ENCODE results near the gene SRRM3.
"Not testable (repeated sequence)": the region's sequence is repeated elsewhere in the genome, so short reads cannot be mapped to it uniquely, and the experiment has no call there.

SRRM3 gene

DNA sequence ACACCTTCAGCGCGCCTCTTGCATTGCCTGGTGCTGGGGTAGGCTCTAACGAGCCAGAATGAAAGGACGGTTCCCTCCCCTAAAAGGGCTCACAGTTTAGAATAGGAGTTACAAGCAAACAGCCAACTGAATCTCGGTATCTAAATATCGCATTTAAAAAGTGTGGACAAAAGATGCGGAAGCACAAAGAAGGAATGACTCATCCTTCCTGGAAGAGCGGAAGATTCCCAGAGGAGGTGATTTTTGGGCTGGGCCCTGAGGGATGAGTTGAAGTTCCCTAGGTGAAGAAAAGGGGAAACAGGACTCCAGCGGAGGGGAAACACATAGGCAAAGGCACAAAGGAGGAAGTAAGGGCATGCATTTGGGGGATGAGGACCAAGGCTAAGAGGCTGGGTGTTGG is 29.9 kb downstream of the SRRM3 start:
- DNase-seq: peak; percentile 69

DNA sequence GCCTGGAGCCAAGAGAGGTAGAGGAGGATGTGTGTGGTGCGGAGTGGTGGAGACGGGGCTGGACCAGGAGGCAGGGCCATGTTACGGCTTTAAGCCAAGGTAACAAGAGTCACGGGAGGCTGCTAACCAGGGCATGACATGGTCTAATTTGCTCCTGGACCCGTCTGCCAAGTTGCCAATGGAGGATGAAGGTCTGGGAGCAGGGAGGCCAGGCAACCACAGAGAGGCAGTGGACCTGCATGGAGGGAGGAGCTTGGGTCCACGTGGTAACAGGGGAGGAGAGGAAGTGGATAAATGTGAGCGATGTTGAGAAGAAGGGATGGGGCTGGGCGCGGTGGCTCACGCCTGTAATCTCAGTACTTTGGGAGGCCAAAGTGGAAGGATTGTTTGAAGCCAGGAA is 31.0 kb downstream of the SRRM3 start:
- peak; percentile 23 for DNase-seq

DNA sequence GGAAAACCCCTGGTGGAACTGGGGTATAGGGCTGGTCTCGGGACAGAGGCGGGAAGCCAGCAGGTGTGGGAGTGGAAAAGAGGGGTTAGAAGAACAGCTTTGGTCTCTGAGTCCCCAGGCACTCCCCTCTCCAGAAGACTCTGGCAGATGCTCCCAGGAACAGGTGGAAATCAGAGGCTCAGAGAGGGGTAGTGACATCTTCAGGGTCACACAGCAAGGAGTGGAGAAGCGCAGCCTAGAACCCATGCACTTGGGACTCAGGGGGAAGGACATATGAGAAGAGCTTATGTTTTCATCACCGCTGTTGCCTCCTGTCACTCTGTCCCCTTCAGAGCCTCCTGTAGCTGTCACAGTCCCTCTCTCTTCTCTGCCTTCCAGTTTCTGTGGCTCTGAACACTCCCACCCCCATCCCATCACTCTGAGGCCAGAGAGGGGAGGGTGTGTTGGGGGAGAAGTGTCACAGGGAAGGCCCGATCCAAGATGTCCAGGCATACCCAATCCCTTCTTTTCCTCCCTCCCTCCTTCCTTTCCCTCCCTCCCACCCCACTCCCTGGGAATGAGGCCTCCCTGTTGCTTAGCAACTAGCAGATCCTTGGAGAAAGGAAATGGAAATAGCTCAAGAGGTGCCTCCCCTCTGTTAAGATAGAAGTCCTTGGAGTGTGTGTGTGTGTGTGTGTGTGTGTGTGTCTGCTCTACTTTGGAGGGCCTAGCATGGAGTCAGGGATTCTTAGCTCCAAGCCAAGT is 32.0 kb downstream of the SRRM3 start:
- DNase-seq: peak; percentile 86

DNA sequence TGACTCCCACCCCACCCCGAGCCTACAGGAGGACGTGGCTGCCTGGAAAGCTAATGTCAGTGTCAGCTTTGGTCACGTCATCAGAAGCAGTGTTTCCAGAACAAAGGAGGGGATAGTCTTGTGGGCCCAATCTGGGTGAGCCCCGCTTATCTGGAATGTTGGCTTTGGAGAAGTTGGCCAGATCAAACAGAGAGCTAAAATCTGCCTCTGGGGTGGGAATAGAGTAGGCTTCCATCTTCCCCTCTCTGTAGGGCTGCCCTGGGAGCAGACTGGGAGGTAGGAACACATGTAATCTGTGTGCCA is 32.5 kb downstream of the SRRM3 start:
- no peak for DNase-seq

DNA sequence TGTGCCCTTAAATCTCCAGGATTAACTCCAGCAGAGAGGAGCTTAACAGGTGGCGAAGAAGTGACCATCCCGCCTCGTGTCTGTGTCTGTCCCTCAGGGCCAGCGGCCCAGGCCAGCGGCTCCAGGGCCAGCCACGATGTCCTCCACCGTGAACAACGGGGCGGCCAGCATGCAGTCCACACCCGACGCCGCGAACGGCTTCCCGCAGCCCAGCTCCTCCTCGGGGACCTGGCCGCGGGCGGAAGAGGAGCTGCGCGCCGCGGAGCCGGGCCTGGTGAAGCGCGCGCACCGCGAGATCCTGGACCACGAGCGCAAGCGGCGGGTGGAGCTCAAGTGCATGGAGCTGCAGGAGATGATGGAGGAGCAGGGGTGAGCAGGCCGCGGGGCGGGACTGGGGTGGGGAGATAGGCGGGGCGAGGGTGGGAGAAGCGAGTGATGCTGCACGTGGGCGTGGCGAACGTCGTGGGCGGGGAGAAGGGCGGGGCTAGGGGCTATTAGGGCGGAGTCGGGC is 33.3 kb downstream of the SRRM3 start:
- DNase-seq: peak; percentile 98

DNA sequence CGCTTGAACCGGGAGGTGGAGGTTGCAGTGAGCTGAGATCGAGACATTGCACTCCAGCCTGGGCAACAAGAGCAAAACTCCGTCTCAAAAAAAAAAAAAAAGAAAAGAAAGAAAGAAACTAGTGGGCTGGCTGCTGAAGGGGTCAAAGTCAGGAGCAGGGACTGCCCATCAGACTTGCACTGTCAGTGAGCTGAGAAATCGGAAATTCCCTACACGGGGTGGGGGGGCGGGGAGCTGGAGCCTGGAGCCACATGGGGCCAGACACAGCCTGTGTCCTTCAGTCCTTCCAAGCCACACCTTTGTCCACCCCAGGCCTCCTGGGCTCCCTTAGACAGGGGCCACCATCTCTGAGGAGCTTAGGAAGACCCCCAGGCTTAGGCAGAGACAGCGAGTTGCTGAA is 34.5 kb downstream of the SRRM3 start:
- no peak for DNase-seq

DNA sequence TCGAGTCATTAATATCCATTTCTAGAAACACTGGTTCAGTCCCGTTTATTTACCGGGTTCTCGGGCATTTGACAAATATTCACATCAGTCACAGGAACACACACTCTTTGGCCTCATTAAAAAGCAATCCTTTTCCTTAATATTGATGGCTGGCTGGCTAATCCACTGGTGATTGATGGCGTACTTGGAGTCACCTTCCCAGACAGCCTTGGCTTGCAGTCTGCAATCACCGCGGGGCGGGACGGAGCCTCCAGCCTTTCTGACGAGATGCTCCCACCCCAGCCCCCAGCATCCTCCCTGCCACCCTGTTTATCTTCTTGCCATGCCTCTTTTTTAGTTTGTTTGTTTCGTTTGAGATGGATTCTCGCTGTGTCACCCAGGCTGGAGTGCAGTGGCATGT is 36.6 kb downstream of the SRRM3 start:
- no peak for DNase-seq

DNA sequence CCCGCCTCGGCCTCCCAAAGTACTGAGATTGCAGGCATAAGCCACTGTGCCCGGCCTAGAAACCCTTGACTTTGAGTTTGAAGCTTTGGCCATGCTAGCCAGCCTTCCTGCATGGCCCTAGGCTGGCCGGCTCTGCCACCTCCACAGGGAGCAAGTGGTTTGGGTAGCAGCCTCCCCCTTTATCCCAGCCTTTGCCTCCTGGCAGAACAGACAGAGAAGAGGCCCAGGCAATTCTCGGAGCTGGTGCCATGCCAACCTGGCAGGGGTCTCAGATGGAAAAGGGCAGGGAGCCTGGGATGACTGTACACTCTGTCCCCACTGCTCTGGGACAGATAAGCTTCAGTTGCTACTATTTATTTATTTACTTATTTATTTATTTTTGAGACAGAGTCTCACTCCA is 39.4 kb downstream of the SRRM3 start:
- no peak for DNase-seq

DNA sequence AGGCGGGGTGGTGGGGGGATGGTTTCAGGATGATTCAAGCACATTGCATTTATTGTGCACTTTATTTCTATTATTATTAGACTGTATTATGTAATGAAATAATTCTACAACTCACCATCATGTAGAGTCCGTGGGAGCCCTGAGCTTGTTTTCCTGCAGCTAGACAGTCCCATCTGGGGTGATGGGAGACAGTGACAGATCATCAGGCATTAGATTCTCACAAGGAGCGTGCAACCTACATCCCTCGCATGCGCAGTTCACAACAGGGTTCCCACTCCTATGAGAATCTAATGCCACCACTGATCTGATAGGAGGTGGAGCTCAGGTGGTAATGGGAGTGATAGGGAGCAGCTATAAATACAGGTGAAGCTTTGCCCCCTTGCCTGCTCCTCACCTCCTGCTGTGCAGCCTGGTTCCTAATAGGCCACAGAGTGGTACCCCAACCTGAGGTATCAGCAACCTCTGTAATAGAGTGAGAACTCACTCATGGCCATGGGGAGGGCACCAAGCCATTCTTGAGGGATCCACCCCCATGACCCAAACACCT is 40.9 kb downstream of the SRRM3 start:
- not testable (repeated sequence) for DNase-seq

DNA sequence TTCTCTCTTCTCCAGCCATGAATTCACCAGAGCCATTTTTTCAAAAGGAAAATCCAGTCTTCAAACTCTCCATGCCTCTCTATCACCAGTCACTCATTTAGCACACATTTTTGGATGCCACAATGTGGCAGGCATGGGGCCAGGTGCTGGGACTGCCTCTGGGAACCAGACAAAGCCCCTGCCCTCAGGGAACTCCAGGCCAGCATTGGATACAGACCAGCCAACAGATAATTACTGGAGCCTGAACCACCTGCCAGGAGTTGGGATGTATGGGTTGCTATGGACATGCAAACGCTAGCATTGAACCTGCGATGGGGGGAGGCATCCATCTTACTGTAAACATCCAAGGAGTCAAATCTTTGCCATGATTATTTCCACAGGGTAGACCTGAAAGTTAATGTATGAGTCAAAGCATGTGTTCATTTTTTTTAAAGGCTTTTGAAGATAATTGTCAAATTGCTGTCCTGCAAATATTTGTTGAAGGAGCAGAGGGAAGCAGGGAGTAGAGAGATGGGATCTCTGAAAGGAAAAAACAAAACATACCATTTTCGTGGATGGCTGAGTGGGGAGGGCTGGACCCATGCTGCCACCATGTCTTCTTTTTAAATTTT is 43.2 kb downstream of the SRRM3 start:
- DNase-seq: peak; percentile 99

DNA sequence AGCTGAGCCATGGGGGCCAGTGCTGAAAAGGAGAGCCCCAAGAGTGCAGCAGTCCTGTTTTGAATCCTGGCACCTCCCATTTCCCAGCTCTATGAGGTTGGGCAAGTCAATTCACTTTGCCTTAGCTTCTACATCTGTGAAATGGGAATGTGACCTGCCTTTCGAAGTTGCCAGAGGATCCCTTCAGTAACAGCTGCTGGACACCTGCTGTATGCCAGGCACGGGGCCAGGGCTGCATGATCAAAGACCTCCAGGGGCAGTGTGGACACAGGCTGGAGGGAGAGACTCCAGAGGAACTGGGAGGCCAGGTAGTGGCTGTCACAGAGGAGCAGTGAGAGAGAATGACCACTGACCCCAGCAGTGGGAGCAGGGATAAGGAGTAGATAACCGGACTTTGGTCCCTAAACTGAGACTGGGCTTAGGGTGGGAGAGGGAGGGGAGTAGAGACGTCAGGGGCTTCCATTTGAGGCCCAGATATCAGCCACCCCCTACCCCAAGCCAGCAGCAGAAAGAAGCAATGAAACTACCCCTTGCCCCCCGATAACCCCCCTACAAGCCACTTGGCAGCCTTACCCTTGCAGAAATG is 45.2 kb downstream of the SRRM3 start:
- DNase-seq: peak; percentile 74

DNA sequence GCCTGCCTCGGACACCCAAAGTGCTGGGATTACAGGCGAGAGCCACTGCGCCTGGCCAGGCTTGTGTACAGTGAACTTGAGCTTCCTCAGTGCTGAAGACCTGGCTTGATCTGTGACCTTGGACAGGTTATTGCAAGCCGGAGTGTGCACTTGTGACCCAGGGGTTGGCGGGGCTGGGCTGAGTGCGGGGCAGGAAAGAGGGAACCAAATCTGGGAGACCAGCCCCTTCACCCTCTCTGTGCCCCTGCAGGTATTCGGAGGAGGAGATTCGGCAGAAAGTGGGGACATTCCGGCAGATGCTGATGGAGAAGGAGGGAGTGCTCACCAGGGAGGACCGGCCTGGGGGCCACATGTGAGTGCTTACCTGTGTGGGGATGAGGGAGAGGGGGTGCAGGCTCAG is 46.2 kb downstream of the SRRM3 start:
- no peak for DNase-seq

DNA sequence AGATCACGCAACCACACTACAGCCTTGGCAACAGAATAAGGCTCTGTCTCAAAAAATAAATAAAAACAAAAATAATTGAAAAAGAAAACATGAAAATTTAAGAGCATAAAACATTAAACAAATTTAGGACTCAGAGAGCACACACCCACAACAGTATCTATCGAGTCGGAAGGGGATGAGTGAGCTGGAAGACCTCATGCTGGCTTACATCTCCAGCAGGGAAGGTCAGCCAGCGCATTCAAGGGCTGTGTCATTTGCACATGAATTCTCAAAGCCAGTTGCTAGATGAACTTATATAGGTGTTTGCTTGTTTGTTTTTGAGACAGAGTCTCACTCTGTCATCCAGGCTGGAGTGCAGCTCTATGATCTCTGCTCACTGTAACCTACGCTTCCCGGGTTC is 50.3 kb downstream of the SRRM3 start:
- DNase-seq: no peak

DNA sequence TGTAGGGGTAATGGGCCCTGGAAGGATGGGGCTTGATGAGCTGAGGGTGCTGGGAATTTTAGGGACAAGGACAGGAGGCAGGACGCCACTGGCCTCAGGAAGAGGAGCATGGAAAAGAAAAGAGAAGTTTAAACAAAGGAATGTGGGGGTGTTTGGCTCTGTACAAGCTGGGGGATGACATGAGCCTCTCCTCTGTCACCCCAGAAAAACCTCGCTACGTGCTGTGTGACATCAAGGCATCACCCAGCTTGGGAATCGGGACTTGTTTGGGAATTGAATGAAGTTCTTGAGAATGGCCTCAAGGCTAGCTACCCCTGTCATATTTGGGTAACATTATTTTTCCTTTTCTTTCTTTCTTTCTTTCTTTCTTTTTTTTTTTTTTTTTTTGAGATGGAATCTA is 53.1 kb downstream of the SRRM3 start:
- no peak for DNase-seq

DNA sequence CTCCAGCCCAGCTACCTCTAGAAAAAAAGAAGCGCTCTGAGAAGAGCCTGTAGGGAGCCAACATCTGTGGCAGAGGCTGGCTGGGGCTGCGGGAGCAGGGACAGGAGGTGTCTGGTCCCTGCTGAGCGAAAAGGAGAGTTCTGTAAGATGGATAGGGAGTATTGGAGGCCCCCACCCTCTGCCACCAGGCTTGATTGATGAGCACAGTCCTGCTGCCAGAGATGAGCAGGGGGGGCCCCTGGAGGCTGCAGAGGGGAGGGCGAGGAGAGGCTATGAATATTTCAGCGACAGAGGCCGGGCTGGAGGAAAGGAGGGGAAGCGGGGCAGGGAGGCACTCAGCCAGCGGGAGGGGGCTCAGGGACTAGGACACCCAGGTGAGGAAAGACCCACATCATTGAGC is 56.3 kb downstream of the SRRM3 start:
- DNase-seq: peak; percentile 52

DNA sequence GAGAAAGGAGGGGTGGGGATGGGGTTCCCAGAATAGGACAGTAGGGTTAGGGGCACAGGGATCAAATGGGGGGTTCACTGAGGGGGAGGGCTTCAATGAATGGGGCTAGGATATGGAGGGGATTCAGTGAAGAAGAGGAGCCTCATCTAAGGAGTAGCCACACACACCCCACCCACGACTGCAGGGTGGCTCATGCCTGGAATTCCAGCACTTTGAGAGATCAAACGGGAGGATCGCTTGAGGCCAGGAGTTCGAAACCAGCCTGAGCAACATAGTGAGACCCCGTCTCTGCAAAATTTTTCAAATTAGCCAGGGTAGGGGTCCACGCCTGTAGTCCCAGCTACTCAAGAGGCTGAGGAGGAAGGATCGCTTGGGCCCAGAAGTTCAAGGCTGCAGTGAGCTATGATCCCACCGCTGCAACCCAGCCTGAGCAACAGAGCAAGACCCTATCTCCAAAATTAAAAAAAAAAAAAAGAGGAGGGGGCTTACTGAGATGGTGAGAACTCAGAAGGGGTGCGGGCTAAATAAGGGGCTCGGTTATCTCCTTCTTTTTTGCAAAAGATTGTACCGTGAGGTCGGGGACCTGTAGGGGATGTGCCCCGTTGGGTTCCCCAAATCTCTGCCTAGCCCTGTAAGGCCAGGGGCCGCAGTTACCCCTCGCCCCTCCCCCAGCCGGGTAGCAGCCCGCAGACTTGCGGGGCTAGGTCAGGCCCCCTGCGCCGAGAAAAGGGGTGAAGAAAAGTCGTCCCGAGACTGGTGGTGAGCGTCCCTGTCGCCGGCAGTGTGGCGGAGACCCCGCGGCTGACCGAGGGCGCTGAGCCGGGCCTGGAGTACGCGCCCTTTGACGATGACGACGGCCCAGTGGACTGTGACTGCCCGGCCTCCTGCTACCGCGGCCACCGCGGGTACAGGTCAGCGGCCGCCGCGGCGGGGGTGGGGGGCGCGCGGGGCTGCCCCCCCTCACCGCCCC is 57.7 kb downstream of the SRRM3 start:
- no peak for DNase-seq

DNA sequence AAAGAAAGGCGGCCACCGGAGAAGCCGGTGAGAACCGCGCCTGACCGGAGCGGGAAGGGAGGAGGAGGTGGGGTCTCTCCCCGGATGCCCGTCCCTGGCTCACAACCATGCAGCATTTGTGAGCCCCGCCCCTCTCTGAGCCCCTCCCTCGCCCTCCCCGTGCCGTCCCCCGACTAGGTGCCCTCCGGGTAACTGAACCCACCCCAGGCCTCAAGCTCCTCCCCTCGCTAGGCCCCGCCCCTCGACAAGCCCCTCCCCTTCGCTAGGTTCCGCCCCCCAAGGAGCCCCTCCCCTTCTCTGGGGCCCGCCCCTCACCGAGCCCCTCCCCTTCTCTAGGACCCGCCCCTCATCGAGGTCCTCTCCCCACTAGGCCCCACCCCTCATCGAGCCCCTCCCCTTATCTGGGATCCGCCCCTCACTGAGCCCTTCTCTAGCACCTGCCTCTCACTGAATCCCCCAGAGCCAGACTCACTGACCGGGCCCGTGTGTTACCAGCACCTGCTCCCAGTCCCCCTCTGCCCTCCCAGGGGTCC is 58.5 kb downstream of the SRRM3 start:
- peak; percentile 93 for DNase-seq

DNA sequence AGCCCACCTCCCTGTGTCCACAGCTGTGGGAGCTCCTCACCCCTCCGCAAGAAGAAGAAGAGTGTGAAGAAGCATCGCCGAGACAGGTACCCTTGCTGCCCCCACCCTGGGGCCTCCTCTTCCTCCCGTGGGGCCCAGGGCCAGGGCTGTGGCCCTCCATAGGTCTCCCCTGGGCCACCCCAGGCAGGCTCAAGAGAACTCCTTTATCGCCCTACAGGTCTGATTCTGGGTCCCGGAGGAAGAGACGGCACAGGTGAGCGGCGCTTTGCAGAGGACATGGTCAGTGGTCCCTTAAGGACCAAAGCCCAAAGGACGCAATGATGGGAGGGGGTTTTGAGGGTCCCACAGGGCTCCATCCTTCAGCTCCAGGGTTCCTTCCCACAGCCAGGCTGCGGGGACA is 59.6 kb downstream of the SRRM3 start:
- no peak for DNase-seq

DNA sequence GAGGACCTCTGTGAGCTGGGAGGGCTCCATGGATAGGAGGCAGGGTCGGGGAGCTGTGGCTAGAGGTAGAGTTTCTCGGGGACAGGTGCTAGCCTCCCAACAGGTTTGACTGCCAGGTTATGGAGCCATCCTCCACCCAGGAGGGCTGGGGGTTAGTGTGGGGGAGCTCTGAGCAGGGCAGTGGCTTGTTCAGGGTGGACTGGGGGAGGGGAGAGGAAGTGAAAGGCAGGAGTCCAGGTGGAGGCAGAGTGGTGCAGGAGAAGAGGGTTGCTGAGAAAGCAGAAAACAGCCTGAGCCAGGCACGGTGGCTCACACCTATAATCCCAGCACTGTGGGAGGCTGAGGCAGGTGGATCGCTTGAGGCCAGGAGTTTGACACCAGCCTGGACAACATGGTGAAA is 60.2 kb downstream of the SRRM3 start:
- DNase-seq: peak; percentile 71

DNA sequence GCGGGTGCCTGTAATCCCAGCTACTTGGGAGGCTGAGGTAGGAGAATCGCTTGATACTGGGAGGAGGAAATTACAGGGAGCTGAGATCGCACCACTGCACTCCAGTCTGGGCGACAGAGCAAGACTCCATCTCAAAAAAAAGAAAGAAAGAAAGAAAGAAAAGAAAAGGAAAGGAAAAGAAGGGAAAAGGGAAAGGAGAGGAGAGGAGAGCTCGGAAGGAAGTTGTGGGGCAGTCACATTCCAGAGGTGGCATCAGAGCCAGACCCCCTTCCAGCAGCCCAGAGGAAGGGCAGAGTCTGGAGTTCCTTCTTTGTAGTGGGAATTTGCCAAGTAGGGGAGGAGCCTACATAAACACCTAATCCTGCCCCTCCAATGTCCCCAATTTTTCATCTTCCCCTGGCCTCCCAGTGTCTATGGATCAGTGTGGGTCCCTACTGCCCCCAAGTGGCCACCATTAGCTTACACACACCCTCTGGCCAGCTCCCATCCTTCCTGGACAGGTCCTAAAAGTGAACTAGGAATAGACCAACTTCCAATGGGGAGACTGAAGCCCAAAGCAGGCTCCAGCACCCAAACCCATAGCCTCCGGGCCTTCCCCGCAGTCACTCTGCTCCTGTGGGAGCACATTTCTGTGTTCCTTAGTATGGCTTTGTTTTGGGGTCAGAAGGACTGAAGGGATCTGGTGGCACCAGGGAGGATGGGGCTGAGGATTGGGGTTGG is 61.1 kb downstream of the SRRM3 start:
- DNase-seq: peak; percentile 89

DNA sequence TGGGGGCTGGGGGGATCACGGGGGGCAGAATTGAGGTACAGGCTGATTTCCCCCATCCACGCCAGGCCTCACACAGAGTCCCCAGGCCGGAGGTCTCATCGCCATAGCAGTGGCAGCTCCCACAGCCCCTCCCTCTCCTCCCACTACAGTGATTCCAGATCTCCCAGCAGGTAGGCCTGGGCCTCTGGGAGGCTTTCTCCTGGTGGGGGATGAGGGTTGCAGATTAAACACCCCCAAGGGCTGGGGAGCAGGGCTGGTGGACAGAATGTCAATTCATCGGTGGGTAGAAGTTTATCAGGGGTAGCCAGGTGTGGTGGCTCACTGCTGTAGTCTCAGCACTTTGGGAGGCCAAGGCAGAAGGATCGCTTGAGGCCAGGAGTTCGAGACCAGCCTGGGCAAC is 63.6 kb downstream of the SRRM3 start:
- DNase-seq: peak; percentile 32
